Central memory CD4-positive, alpha-beta T cell (primary cell): ENCODE data around the gene PMPCA.
A peak's percentile ranks its signal among the peaks of the same experiment; 100 is the strongest.

ENCODE experiments used
- DNase-seq: peaks from one replicate; pipeline ENCODE4 v3.0.0; 2022

Gene PMPCA

GRCh38 chr9:136373300-136374182, 36.9 kb upstream of the PMPCA start, which contains the start of gene CARD9:
CARD9 (minus strand) TSS chr9:136373669; CDS start chr9:136372078, 1,591 bp downstream.
- no peak for DNase-seq

- DNase-seq, result no peak
Observed at GRCh38 chr9:136374183-136374575, 36.3 kb upstream of the PMPCA start.

- DNase-seq, result no peak
Observed at GRCh38 chr9:136375096-136375495, 35.4 kb upstream of the PMPCA start.

GRCh38 chr9:136376457-136376856, 34.0 kb upstream of the PMPCA start:
- no peak for DNase-seq

- no peak for DNase-seq
Observed at GRCh38 chr9:136377341-136378169, 32.9 kb upstream of the PMPCA start.

- DNase-seq, result no peak
Observed at GRCh38 chr9:136378170-136379002, 32.1 kb upstream of the PMPCA start.

GRCh38 chr9:136379003-136379287, 31.5 kb upstream of the PMPCA start:
- DNase-seq, result no peak

GRCh38 chr9:136379401-136379800, 31.1 kb upstream of the PMPCA start:
- DNase-seq, result no peak

GRCh38 chr9:136379891-136380290, 30.6 kb upstream of the PMPCA start:
- DNase-seq, result no peak

GRCh38 chr9:136380381-136380780, 30.1 kb upstream of the PMPCA start:
- DNase-seq, result no peak

- no peak for DNase-seq
Observed at GRCh38 chr9:136381311-136381710, 29.1 kb upstream of the PMPCA start.

- no peak for DNase-seq
Observed at GRCh38 chr9:136381966-136382513, 28.4 kb upstream of the PMPCA start.

- DNase-seq, result no peak
Observed at GRCh38 chr9:136383436-136383835, 27.0 kb upstream of the PMPCA start.

- DNase-seq, result peak; percentile 69
Observed at GRCh38 chr9:136385015-136385414, 25.4 kb upstream of the PMPCA start.

- no peak for DNase-seq
Observed at GRCh38 chr9:136386018-136386417, 24.4 kb upstream of the PMPCA start.

- no peak for DNase-seq
Observed at GRCh38 chr9:136387217-136387616, 23.2 kb upstream of the PMPCA start.

GRCh38 chr9:136389396-136389795, 21.1 kb upstream of the PMPCA start:
- no peak for DNase-seq

- DNase-seq, result no peak
Observed at GRCh38 chr9:136391737-136392537, 18.5 kb upstream of the PMPCA start.

GRCh38 chr9:136392538-136393449, 17.7 kb upstream of the PMPCA start:
- no peak for DNase-seq

- DNase-seq, result no peak
Observed at GRCh38 chr9:136393531-136393930, 16.9 kb upstream of the PMPCA start.
